GM20000 (cell line): ENCODE data around the gene UCHL5.
A peak's percentile ranks its signal among the peaks of the same experiment; 100 is the strongest.

Experiments
- DNase-seq: peaks from one replicate; pipeline ENCODE4 v3.0.0; 2012; ENCODE audit warnings: low spot score
- TF ChIP-seq, protein P1 (sequence below): IDR thresholded peaks from 2 replicates; pipeline ENCODE4 v1.5.1; 2012; ENCODE audit warnings: mild to moderate bottlenecking, control low read depth; ENCODE audit errors: extremely low read depth, missing control alignments

Gene UCHL5

DNA sequence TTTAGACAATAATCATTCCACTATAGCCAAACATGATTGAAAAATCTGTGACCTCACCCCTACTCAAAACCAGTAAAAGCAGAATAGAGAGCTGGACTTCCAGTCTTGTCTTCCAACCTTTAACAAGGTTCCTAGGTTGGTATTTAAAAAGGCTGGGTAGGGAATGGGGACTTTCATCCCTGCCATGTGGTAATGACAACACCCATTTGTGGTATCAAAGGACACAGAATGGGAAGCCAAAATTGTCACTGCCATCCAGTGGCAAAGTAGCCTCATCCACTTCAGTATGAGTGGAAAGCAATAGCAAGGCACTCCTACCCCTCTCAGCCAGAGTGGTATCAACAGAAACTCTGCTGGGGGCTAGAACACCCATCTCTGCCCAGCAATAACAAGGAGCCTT is 33.9 kb downstream of the UCHL5 start:
- no peak for DNase-seq
- TF ChIP-seq, protein P1, sequence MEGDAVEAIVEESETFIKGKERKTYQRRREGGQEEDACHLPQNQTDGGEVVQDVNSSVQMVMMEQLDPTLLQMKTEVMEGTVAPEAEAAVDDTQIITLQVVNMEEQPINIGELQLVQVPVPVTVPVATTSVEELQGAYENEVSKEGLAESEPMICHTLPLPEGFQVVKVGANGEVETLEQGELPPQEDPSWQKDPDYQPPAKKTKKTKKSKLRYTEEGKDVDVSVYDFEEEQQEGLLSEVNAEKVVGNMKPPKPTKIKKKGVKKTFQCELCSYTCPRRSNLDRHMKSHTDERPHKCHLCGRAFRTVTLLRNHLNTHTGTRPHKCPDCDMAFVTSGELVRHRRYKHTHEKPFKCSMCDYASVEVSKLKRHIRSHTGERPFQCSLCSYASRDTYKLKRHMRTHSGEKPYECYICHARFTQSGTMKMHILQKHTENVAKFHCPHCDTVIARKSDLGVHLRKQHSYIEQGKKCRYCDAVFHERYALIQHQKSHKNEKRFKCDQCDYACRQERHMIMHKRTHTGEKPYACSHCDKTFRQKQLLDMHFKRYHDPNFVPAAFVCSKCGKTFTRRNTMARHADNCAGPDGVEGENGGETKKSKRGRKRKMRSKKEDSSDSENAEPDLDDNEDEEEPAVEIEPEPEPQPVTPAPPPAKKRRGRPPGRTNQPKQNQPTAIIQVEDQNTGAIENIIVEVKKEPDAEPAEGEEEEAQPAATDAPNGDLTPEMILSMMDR = no peak

DNA sequence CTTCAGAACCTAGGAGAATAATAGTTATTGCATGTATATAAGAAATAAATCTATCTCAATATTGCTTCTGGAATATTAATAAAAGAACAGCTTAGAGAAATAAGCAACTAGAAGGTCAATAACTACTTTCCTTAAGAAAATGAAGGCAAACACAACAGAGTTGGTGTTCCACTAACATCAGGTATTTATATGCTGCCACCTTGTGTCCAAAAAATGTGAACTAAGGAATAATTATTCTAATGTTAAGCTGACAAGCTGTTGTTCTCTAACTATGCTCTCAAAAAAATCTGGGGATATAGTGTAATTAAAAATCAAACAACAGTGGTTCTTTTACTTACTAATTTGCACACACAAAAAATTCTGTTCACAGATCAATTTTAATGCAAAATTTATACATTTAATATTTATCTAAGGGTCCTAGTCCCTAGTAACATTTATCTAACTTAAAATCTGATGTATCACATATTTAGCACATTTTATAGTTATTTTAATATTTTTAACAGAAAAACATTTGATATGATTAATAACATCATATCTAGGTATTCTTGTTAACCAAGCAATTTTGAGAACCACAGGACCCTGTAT is 39.6 kb downstream of the UCHL5 start:
- TF ChIP-seq, protein P1 = no peak
- peak; percentile 14 for DNase-seq

DNA sequence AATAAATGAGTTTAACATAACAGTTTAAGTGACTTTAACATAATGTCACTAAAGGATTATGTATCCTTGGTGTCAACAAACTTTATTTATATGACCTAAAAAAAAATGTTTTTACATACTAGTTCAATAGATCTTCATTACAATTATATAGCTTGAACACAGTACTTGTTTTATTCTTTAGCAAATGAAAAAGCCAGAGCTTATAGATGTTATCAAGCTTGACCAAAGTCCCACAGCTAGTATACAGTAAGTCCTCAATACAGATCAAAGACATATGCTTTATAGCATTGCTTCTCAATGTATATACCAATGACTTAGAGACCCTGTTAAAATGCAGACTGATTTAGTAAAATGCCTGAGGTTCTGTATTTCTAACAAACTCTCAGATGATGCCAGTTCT is 42.4 kb downstream of the UCHL5 start:
- no peak for DNase-seq
- TF ChIP-seq, protein P1 = no peak

DNA sequence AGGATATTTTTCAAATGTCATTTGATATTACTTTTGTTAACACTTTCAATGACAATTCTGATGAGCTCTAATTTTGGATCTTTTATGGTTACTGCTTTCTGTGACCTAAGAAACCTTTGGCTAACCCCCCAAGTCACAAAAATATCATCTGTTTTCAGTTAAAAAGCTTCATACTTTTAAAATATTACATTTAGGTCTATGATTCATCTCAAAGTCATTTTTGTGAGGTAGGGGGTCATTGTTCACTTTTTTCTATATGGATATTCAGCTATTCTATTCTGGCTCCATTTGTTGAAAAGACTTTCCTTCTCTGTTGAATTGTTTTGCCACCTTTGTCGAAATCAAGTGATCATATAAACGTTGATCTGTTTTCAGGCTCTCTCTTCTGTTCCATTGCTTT is 44.8 kb downstream of the UCHL5 start:
- no peak for DNase-seq
- TF ChIP-seq, protein P1 = no peak

GRCh38 chr1:193013707-193014106 is 45.5 kb downstream of the UCHL5 start:
- DNase-seq = no peak
- TF ChIP-seq, protein P1 = no peak

- TF ChIP-seq, protein P1 = no peak
- no peak for DNase-seq
These were observed 46.2 kb downstream of the UCHL5 start for GRCh38 chr1:193013005-193013404.

- no peak for DNase-seq
- TF ChIP-seq, protein P1 = no peak
These were observed 47.8 kb downstream of the UCHL5 start for GRCh38 chr1:193011406-193011805.
